ENCODE data around the gene CYLD. TPM values are rescaled to one million over a fixed set of nuclear protein-coding genes. Genes with fewer than 3 reads are reported as not detected.

The CYLD gene
- total RNA-seq, 1 donor from 2014 or later: 33.9 TPM

DNA sequence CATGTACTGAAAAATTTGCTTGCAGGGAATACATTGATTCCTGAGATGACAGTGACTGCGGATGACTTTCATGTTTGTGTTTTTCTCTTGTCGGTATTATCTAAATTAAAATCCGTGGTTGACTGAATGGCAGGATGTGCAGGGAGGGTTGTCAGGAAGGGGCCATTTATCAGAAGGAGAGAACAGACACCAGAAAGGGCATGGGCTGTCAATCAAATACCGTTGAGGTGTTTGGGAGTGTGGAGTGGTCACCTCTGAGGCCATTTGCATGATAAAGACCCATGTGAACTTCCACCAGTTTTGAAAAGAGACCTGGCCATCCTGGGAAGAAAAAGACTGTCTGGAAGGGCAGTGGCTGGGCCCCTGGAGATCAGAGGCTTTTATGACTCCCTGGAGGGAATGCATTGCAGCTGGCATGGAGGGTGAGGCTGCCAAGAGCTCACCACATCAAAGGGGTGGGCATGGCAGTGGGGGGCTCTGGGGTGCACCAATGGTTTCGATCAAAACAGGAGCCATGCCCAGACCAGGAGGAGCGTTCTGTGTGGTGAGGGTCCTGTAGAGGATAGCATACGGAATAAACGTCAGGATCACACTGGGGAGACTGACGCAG is 67.1 kb downstream of the CYLD start:
- Histone ChIP-seq H3K4me1 (peaks cover 6% of the 10 kb centered on the region), H3K36me3 (no peaks in the 10 kb centered on the region), H3K27ac (no peak overlapping the region), H3K4me3 (no peak overlapping the region), H3K27me3 (no peaks in the 10 kb centered on the region), H3K9me3 (no peaks in the 10 kb centered on the region)
- TF ChIP-seq POLR2AphosphoS5 (IDR thresholded peaks at IDR 0.05; ENCODE audit: insufficient read depth in 1 of 2, low read depth in 1 of 2): no peak
- TF ChIP-seq POLR2A (IDR thresholded peaks at IDR 0.05): no peak
- TF ChIP-seq, protein P1, sequence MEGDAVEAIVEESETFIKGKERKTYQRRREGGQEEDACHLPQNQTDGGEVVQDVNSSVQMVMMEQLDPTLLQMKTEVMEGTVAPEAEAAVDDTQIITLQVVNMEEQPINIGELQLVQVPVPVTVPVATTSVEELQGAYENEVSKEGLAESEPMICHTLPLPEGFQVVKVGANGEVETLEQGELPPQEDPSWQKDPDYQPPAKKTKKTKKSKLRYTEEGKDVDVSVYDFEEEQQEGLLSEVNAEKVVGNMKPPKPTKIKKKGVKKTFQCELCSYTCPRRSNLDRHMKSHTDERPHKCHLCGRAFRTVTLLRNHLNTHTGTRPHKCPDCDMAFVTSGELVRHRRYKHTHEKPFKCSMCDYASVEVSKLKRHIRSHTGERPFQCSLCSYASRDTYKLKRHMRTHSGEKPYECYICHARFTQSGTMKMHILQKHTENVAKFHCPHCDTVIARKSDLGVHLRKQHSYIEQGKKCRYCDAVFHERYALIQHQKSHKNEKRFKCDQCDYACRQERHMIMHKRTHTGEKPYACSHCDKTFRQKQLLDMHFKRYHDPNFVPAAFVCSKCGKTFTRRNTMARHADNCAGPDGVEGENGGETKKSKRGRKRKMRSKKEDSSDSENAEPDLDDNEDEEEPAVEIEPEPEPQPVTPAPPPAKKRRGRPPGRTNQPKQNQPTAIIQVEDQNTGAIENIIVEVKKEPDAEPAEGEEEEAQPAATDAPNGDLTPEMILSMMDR (IDR thresholded peaks at IDR 0.05): no peak
- intact Hi-C loops (cut with DNase I): no loop called here
- no peak for DNase-seq (ENCODE audit: extremely low spot score in 2 of 2)

DNA sequence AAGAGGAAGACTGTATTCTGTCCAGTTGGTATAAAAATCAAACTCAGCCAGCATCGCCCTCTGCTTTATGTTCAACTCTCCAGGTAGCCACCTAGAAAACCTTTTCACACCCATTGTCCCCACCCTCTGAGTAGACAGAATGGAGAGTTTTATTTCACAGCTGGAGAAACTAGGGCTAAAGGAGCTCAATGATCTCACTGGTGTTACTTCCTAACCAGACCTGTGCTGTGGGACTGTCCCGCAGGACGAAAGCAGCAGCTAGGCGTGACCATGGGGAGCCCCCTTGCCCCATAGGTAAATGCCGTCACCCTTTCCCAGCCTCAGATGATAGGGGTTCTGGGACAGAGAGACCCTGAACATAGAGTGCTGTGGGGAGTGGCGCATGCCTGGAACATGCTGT is 67.7 kb downstream of the CYLD start:
- no peak for DNase-seq (ENCODE audit: extremely low spot score in 2 of 2)
- H3K4me1 ChIP-seq: peaks cover 6% of the 10 kb centered on the region
- TF ChIP-seq POLR2AphosphoS5 (IDR thresholded peaks at IDR 0.05; ENCODE audit: insufficient read depth in 1 of 2, low read depth in 1 of 2) (no peak), POLR2A (IDR thresholded peaks at IDR 0.05) (no peak)
- TF ChIP-seq, protein P1 (IDR thresholded peaks at IDR 0.05): no peak
- H3K9me3 ChIP-seq: no peaks in the 10 kb centered on the region
- H3K4me3 ChIP-seq: no peak overlapping the region
- H3K36me3 ChIP-seq: no peaks in the 10 kb centered on the region
- H3K27me3 ChIP-seq: no peaks in the 10 kb centered on the region
- no peak overlapping the region for H3K27ac ChIP-seq
- intact Hi-C loops (cut with DNase I): no loop called here

DNA sequence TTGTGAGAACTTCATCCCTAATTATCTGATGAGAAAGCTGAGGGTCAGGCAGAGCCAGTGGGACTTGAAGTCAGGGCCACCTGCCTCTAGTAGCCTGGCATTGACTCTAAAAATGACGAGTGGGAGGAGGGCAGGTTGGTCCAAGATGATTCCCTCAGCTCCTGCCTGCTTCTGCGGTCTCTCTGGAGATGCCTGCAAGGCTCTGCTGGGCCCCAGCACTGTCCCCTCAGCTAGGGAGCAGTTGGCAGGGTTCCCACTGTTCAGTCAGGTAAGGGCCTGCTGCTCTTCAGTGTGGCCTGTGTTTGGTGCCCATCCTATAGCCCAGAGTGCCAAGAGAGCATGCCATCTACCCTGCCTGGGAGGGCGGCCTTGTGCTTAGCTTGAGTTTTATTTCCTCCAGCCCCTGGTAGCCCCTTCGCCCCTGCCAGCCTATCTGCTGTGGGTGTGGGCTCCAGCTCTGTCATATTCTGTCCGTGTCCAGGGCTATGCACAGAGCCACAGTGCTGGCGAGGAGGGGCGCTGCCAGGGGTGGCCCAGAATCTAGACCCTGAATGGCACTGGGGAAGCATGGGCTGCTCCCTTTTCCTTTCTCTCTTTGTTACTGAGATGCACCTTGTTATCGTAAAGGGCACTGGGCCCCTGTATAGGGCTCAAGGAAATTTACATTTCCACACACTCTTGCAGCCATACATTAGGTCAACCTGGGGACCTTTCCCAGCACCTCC is 68.5 kb downstream of the CYLD start:
- Histone ChIP-seq H3K27ac (no peak overlapping the region), H3K9me3 (no peaks in the 10 kb centered on the region), H3K36me3 (no peaks in the 10 kb centered on the region), H3K27me3 (no peaks in the 10 kb centered on the region), H3K4me3 (no peak overlapping the region), H3K4me1 (peaks cover 6% of the 10 kb centered on the region)
- intact Hi-C loops (cut with DNase I): no loop called here
- no peak for DNase-seq (ENCODE audit: extremely low spot score in 2 of 2)
- TF ChIP-seq, protein P1 (IDR thresholded peaks at IDR 0.05): no peak
- TF ChIP-seq POLR2AphosphoS5 (IDR thresholded peaks at IDR 0.05; ENCODE audit: insufficient read depth in 1 of 2, low read depth in 1 of 2) (no peak), POLR2A (IDR thresholded peaks at IDR 0.05) (no peak)

DNA sequence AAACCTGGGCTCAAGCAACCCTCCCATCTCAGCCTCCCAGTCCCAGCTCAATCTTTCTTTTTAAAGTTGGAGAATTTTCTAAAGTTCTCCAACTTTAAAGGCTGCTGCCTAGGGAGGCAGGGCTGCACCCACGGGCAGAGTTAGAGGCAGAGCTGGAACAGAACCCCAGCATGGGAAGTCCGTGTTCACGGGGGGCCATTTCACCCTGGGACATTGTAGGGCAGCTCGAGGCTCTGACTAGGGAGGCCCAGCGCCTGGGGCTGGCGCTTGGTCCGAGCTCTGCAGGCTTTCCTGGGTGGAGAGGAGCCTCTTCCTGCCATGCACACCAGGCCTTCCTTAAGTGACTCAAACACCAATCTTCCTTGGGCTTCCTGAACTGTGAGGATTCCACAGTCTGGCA is 70.2 kb downstream of the CYLD start:
- Histone ChIP-seq H3K4me3 (no peak overlapping the region), H3K36me3 (no peaks in the 10 kb centered on the region), H3K27me3 (no peaks in the 10 kb centered on the region), H3K9me3 (no peaks in the 10 kb centered on the region), H3K4me1 (no peaks in the 10 kb centered on the region), H3K27ac (no peak overlapping the region)
- peak in 1 of 2 donors; percentile 84 for DNase-seq (ENCODE audit: extremely low spot score in 2 of 2)
- TF ChIP-seq, protein P1 (IDR thresholded peaks at IDR 0.05): no peak
- TF ChIP-seq POLR2AphosphoS5 (IDR thresholded peaks at IDR 0.05; ENCODE audit: insufficient read depth in 1 of 2, low read depth in 1 of 2) (no peak), POLR2A (IDR thresholded peaks at IDR 0.05) (no peak)
- intact Hi-C loops (cut with DNase I): no loop called here

DNA sequence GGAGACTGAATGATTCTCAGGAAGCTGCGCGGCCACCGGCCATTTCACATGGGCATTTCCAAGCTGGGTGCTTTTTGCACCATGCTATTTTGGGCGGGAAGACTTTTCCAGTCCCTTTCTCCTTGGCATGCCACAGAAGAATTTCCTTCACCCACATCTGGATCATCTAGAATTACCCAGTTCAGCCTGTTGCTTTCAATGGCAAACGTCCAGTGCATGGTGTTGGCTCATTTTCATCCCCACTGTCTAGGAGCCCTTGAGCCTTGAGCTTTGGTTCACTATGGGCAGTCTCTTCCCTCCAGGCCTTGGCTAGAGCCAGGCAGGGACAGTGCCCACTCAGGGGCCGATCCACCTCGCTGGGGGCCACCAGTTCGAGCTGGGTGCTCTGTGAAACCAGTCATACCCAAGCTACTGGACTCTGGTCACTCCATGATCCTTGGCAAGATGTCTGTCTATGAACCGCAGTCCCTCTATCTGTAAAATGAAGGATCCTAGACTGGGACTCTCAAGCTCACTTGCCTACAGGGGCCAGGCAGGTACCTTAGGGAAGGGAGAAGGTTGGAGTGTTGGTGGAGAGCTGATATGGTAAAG is 71.1 kb downstream of the CYLD start:
- H3K27me3 ChIP-seq: no peaks in the 10 kb centered on the region
- DNase-seq (ENCODE audit: extremely low spot score in 2 of 2): peak in 1 of 2 donors; percentile 79
- intact Hi-C loops (cut with DNase I): no loop called here

More for the DNA sequence above, 71.1 kb downstream of the CYLD start:
- TF ChIP-seq, protein P1 (IDR thresholded peaks at IDR 0.05): no peak
- no peak for TF ChIP-seq POLR2AphosphoS5 (IDR thresholded peaks at IDR 0.05; ENCODE audit: insufficient read depth in 1 of 2, low read depth in 1 of 2)
- no peak for TF ChIP-seq POLR2A (IDR thresholded peaks at IDR 0.05)
- H3K4me3 ChIP-seq: no peak overlapping the region
- no peak overlapping the region for H3K27ac ChIP-seq
- H3K9me3 ChIP-seq: no peaks in the 10 kb centered on the region
- no peaks in the 10 kb centered on the region for H3K36me3 ChIP-seq
- H3K4me1 ChIP-seq: no peaks in the 10 kb centered on the region

Data from vagina (tissue), 2 donors.